ENCODE data around the gene CKAP4. TPM values are rescaled to one million over a fixed set of nuclear protein-coding genes. Genes with fewer than 3 reads are reported as not detected.

The CKAP4 gene
- total RNA-seq, 1 experiment from 2014 or later = 62.4 TPM

DNA sequence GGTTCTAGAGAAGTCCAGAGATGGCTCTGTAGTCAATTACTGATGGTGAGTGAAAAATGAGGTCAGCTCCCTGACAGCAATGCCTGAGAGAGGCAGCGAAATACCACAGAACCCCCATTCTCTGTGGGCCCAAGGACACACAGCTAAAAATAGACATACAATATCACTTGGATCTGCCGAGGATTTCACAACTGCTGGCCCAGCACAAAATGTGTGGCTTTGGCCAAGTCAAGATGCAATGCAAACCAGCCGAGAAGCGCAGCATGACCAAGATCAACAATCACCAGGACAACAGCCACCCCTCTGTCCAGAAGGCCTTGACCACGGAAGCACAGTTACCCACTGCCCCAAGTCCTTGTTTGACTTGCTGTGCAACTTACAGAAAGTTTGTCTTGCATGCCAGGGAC lies 52.2 kb downstream of the CKAP4 start:
- no peak overlapping the region for H4K8ac ChIP-seq (replicated peaks; ENCODE audit: insufficient read length, low read depth, low read length)
- no peak overlapping the region for H2BK120ac ChIP-seq (ENCODE audit: low read depth, low read length, poor library complexity, severe bottlenecking)
- Mint-ChIP-seq H3K4me3 (no peak overlapping the region), H3K9me3 (no peaks in the 10 kb centered on the region), H3K4me1 (peaks cover 2 to 3% of the 10 kb centered on the region in 2 experiments; a peak in 1 of 4 replicates), H3K27me3 (ENCODE audit: low read depth) (peaks cover 5% of the 10 kb centered on the region), H3K27ac (no peak overlapping the region), H3K36me3 (ENCODE audit: insufficient read depth in 1 of 3, low read depth in 3 of 3) (no peaks in the 10 kb centered on the region)
- H3K27ac ChIP-seq (ENCODE audit: insufficient read length, low read depth, low read length) = no peak overlapping the region
- no peak overlapping the region for H3K14ac ChIP-seq (ENCODE audit: insufficient read depth, low read length)
- DNase-seq = no peak
- H3K23me2 ChIP-seq (ENCODE audit: insufficient read length, low read depth, low read length, poor library complexity, severe bottlenecking) = no peaks in the 10 kb centered on the region
- no CpG with 5 or more reads among the region's 5 CpGs for WGBS (ENCODE audit: extremely low coverage, insufficient read length, low lambda C conversion rate)
- no peaks in the 10 kb centered on the region for H3K9me3 ChIP-seq (ENCODE audit: control insufficient read depth, low read depth, low read length)
- H3T11ph ChIP-seq (ENCODE audit: low read length) = no peak overlapping the region
- H3K79me2 ChIP-seq (ENCODE audit: insufficient read depth, low read length) = no peaks in the 10 kb centered on the region
- no peak for TF ChIP-seq CTCF (conservative IDR thresholded peaks at IDR 0.05)
- H4K20me1 ChIP-seq (ENCODE audit: control insufficient read depth, insufficient read depth, insufficient read length) = no peaks in the 10 kb centered on the region
- no peak overlapping the region for H3K23ac ChIP-seq (ENCODE audit: insufficient read length, low read depth, low read length)
- no peak overlapping the region for H2BK12ac ChIP-seq (ENCODE audit: insufficient read length, low read depth, low read length)
- no peaks in the 10 kb centered on the region for H3K4me1 ChIP-seq (ENCODE audit: insufficient read depth, low read length)
- no peaks in the 10 kb centered on the region for H3K79me1 ChIP-seq (ENCODE audit: insufficient read depth, low read depth, low read length, poor library complexity, severe bottlenecking)
- H4K5ac ChIP-seq (ENCODE audit: insufficient read length, low read depth, low read length) = no peak overlapping the region
- no peak overlapping the region for H4K91ac ChIP-seq (ENCODE audit: insufficient read length, low read depth, low read length)
- no peaks in the 10 kb centered on the region for H3K27me3 ChIP-seq (ENCODE audit: insufficient read depth, low read length)
- H2BK20ac ChIP-seq (ENCODE audit: low read depth, low read length, poor library complexity, severe bottlenecking) = no peak overlapping the region
- no peak overlapping the region for H2BK5ac ChIP-seq (ENCODE audit: insufficient read length, low read length)
- H2BK15ac ChIP-seq (ENCODE audit: low read depth, low read length) = no peak overlapping the region
- H3K18ac ChIP-seq (ENCODE audit: insufficient read length, low read depth, low read length) = no peak overlapping the region
- no peak overlapping the region for H3K4me2 ChIP-seq (ENCODE audit: insufficient read depth, insufficient read length, low read length)
- H2AK5ac ChIP-seq (ENCODE audit: insufficient read length, low read length) = no peak overlapping the region
- no peak overlapping the region for H3K56ac ChIP-seq (ENCODE audit: insufficient read length, low read depth, low read length)
- H2AFZ ChIP-seq (ENCODE audit: low read length) = no peak overlapping the region
- H3K9ac ChIP-seq (ENCODE audit: extremely low read depth, insufficient read length, low read length) = no peak overlapping the region
- H3K4ac ChIP-seq (ENCODE audit: low read depth, low read length) = no peak overlapping the region

All from H9 (cell line).